Panc1 (cell line): ENCODE results near the gene LRRC4. TPM values are rescaled to one million over a fixed set of nuclear protein-coding genes. Genes with fewer than 3 reads are reported as not detected.

ENCODE experiments used
- total RNA-seq: library from RNA; stranded (reverse); gene quantifications from one replicate; pipeline ENCODE4 v1.2.1, GENCODE V29; 2021; ENCODE audit not compliant: unreplicated experiment

Gene LRRC4
- total RNA-seq, 1 experiment from 2014 or later: not detected

Other genes with a start within 250 kb of the LRRC4 start
- not detected for gene LEP, start 209.8 kb upstream of the LRRC4 start, total RNA-seq